PC-9 (cell line): ENCODE results near the gene HTRA3.

ENCODE experiments used
- CTCF ChIP-seq: fragments of 200-600 bp; sonication (generic); conservative IDR thresholded peaks from 2 replicates; pipeline ENCODE4 v1.6.1; 2017; ENCODE audit warnings: mixed run types, antibody characterized with exemption, mild to moderate bottlenecking, moderate library complexity
- EZH2 ChIP-seq: fragments of 200-600 bp; sonication (generic); IDR thresholded peaks from 2 replicates; pipeline ENCODE4 v1.8.0; 2017; ENCODE audit warnings: antibody characterized with exemption, low read depth

GRCh38 chr4:8274066-8274652 is 4.6 kb downstream of the HTRA3 start:
- no peak for TF ChIP-seq CTCF
- TF ChIP-seq EZH2: no peak
